HepG2 (cell line): Measurements from ENCODE around the gene TRMT2A. TPM values are rescaled to one million over a fixed set of nuclear protein-coding genes. Genes with fewer than 3 reads are reported as not detected.

ENCODE experiments used
- FUBP1 ChIP-seq: sonication (generic); formaldehyde crosslinking; IDR thresholded peaks from 2 replicates; pipeline ENCODE4 v1.5.1; 2020; ENCODE audit warnings: missing genetic modification reagents, mild to moderate bottlenecking, borderline replicate concordance
- HOMEZ ChIP-seq: IDR thresholded peaks from 2 replicates; pipeline ENCODE4 v1.6.1; 2016; ENCODE audit warnings: low read depth
- MEF2D ChIP-seq: sonication (generic); formaldehyde crosslinking; IDR thresholded peaks from 2 replicates; pipeline ENCODE4 v1.5.1; 2020; ENCODE audit warnings: mild to moderate bottlenecking, missing genetic modification reagents
- NCOA1 ChIP-seq: sonication (generic); formaldehyde crosslinking; IDR thresholded peaks from 2 replicates; pipeline ENCODE4 v1.9.0; 2021; ENCODE audit warnings: missing genetic modification reagents
- NFKBIZ ChIP-seq: IDR thresholded peaks from 2 replicates; pipeline ENCODE4 v1.6.1; 2018; ENCODE audit warnings: missing genetic modification reagents, missing compliant biosample characterization
- PAWR ChIP-seq: sonication (generic); formaldehyde crosslinking; IDR thresholded peaks from 2 replicates; pipeline ENCODE4 v1.4.0; 2020; ENCODE audit warnings: missing genetic modification reagents, mild to moderate bottlenecking, borderline replicate concordance
- REL ChIP-seq: sonication (generic); formaldehyde crosslinking; conservative IDR thresholded peaks from 2 replicates; pipeline ENCODE4 v1.8.0; 2022; ENCODE audit warnings: mild to moderate bottlenecking, missing genetic modification reagents, moderate library complexity
- RORA ChIP-seq: sonication (generic); formaldehyde crosslinking; IDR thresholded peaks from 2 replicates; pipeline ENCODE4 v1.5.0; 2020; ENCODE audit warnings: mild to moderate bottlenecking, missing genetic modification reagents, moderate library complexity
- TAF15 ChIP-seq: fragments of 200-400 bp; formaldehyde crosslinking; IDR thresholded peaks from one replicate; pipeline ENCODE4 v1.6.1; 2018; ENCODE audit warnings: mild to moderate bottlenecking, low read depth, low read length; ENCODE audit not compliant: poor library complexity, severe bottlenecking
- ZBTB33 ChIP-seq: sonication (generic); formaldehyde crosslinking; IDR thresholded peaks from 2 replicates; pipeline ENCODE4 v1.4.0; 2020; ENCODE audit warnings: missing genetic modification reagents
- ZNF496 ChIP-seq: sonication (generic); formaldehyde crosslinking; IDR thresholded peaks from 2 replicates; pipeline ENCODE4 v1.8.1; 2023; ENCODE audit warnings: mild to moderate bottlenecking, moderate library complexity, missing genetic modification reagents; ENCODE audit not compliant: insufficient replicate concordance
- ZNF646 ChIP-seq: sonication (generic); formaldehyde crosslinking; IDR thresholded peaks from 2 replicates; pipeline ENCODE4 v1.9.0; 2021; ENCODE audit warnings: mild to moderate bottlenecking, missing genetic modification reagents
- polyA plus RNA-seq, 8 experiments: library from polyadenylated mRNA; depleted of rRNA in 3 of 8; stranded (reverse) in 7 of 8; unstranded in 1 of 8; fragments of >200 nt; fragmentation: Illumina TruSeq in 4 of 8; extraction: Trizol in 4 of 8; gene quantifications; 2 replicates each; pipeline versions ENCODE4 v1.2.1 to v1.2.3, GENCODE V29; 2011 to 2016; ENCODE audit warnings: low read depth in 4 of 8, missing spikeins in 1 of 8, mixed read lengths in 1 of 8; ENCODE audit not compliant: insufficient read depth in 1 of 8
- total RNA-seq, 5 experiments: library from RNA; depleted of rRNA; stranded (reverse); fragments of >200 nt; fragmentation: Illumina TruSeq; extraction: Trizol; gene quantifications; 2 replicates each; pipeline ENCODE4 v1.2.3, GENCODE V29; 2016; ENCODE audit warnings: low read depth in 1 of 5

TRMT2A gene
- total and polyA plus RNA-seq, 2 of the 13 experiments (the other 11 are each of a cell fraction or from before 2014, with no cell fraction given), result 24.0 to 30.3 TPM

GRCh38 chr22:20128902-20129746 lies 12.1 kb upstream of the TRMT2A start (continued):
- TF ChIP-seq FUBP1 (CRISPR knock-in tag), result peak; percentile 22; the same call in 1 of the 2 replicates
- no peak for TF ChIP-seq REL (CRISPR knock-in tag)
- TF ChIP-seq ZBTB33 (CRISPR knock-in tag), result no peak; the same call in 1 of the 2 replicates
- no peak for TF ChIP-seq RORA (CRISPR knock-in tag)
- 0 out of 2 replicates have a peak, but pooled peaks have one; percentile 58 for TF ChIP-seq NCOA1 (CRISPR knock-in tag)
- TF ChIP-seq ZNF496, result no peak
- TF ChIP-seq PAWR, result no peak
- TF ChIP-seq TAF15, result no peak
- no peak for TF ChIP-seq NFKBIZ (CRISPR knock-in tag)
- no peak for TF ChIP-seq HOMEZ (CRISPR knock-in tag)
- no peak for TF ChIP-seq ZNF646 (CRISPR knock-in tag)
- TF ChIP-seq MEF2D, result peak; percentile 77
